Measurements from ENCODE around the gene PLEKHH1. TPM values are rescaled to one million over a fixed set of nuclear protein-coding genes. Genes with fewer than 3 reads are reported as not detected.

Gene PLEKHH1
- total RNA-seq, 6 donors from 2014 or later = 0.46 to 25.1 (median 4.4) TPM

GRCh38 chr14:67602995-67603545, 70.0 kb downstream of the PLEKHH1 start:
- Histone ChIP-seq H3K4me3 (no peak overlapping the region), H3K36me3 (no peaks in the 10 kb centered on the region), H3K27ac (no peak overlapping the region), H3K9me3 (no peaks in the 10 kb centered on the region), H3K27me3 (no peaks in the 10 kb centered on the region), H3K4me1 (peaks cover 5 to 14% (median 9%) of the 10 kb centered on the region in 4 donors)
- ATAC-seq (ENCODE audit: low FRiP score in 2 of 2) (no peak), DNase-seq (no peak)
- TF ChIP-seq POLR2AphosphoS5 (IDR thresholded peaks at IDR 0.05) (no peak), POLR2A (IDR thresholded peaks at IDR 0.05) (no peak), EP300 (IDR thresholded peaks at IDR 0.05) (no peak)
- TF ChIP-seq, protein P1, sequence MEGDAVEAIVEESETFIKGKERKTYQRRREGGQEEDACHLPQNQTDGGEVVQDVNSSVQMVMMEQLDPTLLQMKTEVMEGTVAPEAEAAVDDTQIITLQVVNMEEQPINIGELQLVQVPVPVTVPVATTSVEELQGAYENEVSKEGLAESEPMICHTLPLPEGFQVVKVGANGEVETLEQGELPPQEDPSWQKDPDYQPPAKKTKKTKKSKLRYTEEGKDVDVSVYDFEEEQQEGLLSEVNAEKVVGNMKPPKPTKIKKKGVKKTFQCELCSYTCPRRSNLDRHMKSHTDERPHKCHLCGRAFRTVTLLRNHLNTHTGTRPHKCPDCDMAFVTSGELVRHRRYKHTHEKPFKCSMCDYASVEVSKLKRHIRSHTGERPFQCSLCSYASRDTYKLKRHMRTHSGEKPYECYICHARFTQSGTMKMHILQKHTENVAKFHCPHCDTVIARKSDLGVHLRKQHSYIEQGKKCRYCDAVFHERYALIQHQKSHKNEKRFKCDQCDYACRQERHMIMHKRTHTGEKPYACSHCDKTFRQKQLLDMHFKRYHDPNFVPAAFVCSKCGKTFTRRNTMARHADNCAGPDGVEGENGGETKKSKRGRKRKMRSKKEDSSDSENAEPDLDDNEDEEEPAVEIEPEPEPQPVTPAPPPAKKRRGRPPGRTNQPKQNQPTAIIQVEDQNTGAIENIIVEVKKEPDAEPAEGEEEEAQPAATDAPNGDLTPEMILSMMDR (IDR thresholded peaks at IDR 0.05) = no peak
- 65 to 70% methylated on average over 5 of the region's 5 CpGs for WGBS, 2 donors

DNA sequence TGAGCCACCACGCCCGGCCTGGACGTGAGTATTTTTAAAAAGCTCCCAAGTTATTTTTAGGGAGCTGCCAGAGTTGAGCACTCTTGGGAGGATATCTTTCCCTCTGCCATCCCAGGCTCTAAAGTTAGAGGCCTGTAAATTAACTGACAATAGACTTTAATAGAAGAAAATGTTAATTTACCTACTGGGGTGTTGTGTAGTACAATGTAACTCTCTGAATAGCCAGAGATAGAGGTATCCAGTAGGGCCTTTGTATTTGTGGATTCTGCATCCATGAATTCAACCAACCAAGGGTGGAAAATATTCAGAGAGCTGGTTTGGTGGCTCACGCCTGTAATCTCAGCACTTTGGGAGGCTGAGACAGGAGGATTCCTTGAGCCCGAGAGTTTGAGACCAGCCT, 74.6 kb downstream of the PLEKHH1 start:
- ATAC-seq (ENCODE audit: low FRiP score in 2 of 2) (no peak), DNase-seq (no peak)
- TF ChIP-seq, protein P1 (IDR thresholded peaks at IDR 0.05) = no peak
- TF ChIP-seq EP300 (IDR thresholded peaks at IDR 0.05) (no peak), POLR2A (IDR thresholded peaks at IDR 0.05) (no peak), POLR2AphosphoS5 (IDR thresholded peaks at IDR 0.05) (no peak)
- Histone ChIP-seq H3K27me3 (no peaks in the 10 kb centered on the region), H3K9me3 (no peaks in the 10 kb centered on the region), H3K4me1 (no peaks in the 10 kb centered on the region), H3K27ac (no peak overlapping the region), H3K4me3 (no peak overlapping the region), H3K36me3 (no peaks in the 10 kb centered on the region)
- 95 to 98% methylated on average over 5 of the region's 5 CpGs for WGBS, 2 donors

- Histone ChIP-seq H3K27me3 (no peaks in the 10 kb centered on the region), H3K27ac (no peak overlapping the region), H3K9me3 (no peaks in the 10 kb centered on the region), H3K36me3 (no peaks in the 10 kb centered on the region), H3K4me1 (no peaks in the 10 kb centered on the region), H3K4me3 (no peak overlapping the region)
- ATAC-seq (ENCODE audit: low FRiP score in 2 of 2) (no peak), DNase-seq (peak in 1 of 2 donors; percentile 41)
- WGBS, 2 donors = 75 to 79% methylated on average over 10 of the region's 10 CpGs
- TF ChIP-seq POLR2A (IDR thresholded peaks at IDR 0.05) = no peak
- TF ChIP-seq POLR2AphosphoS5 (IDR thresholded peaks at IDR 0.05) = no peak
- TF ChIP-seq EP300 (IDR thresholded peaks at IDR 0.05) = no peak
- TF ChIP-seq, protein P1 (IDR thresholded peaks at IDR 0.05) = no peak
Measured at GRCh38 chr14:67609642-67610310, 76.7 kb downstream of the PLEKHH1 start.

DNA sequence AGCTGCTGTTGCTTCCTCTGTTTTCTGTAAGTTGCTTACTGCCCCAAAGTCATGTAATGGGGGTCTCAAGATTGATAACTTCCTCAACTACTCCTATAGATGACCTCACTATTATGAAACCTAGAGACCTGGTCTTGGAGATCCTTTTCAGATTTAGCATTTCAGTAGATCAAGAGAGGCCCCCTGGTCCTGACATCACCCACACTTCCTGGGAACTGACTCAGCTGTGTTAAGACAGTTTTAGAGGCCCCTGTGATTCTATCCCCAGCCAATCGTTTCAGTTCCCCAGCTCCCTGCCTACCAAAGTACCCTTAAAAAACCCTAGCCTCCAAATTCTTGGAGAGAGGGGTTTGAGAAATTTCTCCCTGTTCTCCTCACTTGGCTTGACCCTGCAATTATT, 77.4 kb downstream of the PLEKHH1 start:
- no peaks in the 10 kb centered on the region for H3K9me3 ChIP-seq

More for the DNA sequence above, 77.4 kb downstream of the PLEKHH1 start:
- Histone ChIP-seq H3K36me3 (no peaks in the 10 kb centered on the region), H3K27ac (no peak overlapping the region), H3K4me3 (no peak overlapping the region), H3K27me3 (no peaks in the 10 kb centered on the region), H3K4me1 (no peaks in the 10 kb centered on the region)
- no peak for DNase-seq
- no peak for ATAC-seq (ENCODE audit: low FRiP score in 2 of 2)
- no peak for TF ChIP-seq POLR2AphosphoS5 (IDR thresholded peaks at IDR 0.05)
- TF ChIP-seq EP300 (IDR thresholded peaks at IDR 0.05) = no peak
- TF ChIP-seq, protein P1 (IDR thresholded peaks at IDR 0.05) = no peak
- TF ChIP-seq POLR2A (IDR thresholded peaks at IDR 0.05) = no peak
- WGBS, 2 donors = 84% methylated on average over 1 of the region's 1 CpG
